Midbrain (tissue), 1 donor: ENCODE results near the gene UPB1.
A peak's percentile ranks its signal among the peaks of the same experiment; 100 is the strongest.

Experiments
- DNase-seq: peaks from one replicate; lab custom pipeline; 2025; lab: John Stamatoyannopoulos, UW

UPB1 gene

DNA sequence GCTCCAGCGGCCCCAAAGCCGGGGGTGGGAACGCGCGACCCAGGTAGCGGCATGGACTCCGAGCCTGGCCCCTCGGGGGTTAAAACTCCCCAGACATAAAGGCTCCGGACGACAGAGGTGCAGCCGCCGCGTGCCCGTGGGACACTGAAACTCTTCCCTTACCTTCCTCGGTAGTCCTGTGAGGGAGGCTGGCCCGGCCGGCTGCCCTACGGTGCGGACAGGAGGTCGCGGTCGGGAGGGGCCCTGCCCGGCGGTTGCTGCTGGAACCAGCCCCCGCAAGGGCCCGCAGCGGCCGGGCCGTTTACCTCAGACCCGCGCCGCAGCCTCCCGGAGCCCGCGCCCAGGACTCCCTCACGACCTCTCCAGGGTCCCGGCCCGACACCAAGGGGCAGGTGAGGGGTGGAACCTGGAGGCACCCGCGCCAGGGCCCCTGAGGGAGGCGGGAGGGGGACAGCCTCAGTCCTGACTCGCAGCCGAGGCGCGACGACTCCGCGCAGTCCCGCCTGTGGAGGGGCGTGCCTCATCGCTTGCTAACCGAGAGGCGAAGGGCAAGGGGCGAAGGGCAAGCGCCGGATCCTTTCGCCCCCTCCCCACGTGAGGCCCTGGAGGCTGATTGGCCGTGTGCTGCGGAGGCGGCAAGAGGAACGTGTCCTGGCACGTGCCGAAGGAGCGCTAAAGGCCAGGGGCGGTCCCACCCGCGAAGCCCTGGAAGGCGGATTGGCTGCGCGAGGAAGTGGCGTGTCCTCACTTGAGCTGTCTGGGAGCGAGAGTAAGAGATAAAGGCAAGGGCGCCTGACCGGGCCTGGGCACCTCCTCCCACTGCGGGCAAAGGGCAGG lies at the start of gene UPB1:
UPB1 (plus strand) TSS at position 805 of the 837 bp plus-strand sequence. CDS start 72 bp downstream, outside the sequence.
- no peak for DNase-seq

DNA sequence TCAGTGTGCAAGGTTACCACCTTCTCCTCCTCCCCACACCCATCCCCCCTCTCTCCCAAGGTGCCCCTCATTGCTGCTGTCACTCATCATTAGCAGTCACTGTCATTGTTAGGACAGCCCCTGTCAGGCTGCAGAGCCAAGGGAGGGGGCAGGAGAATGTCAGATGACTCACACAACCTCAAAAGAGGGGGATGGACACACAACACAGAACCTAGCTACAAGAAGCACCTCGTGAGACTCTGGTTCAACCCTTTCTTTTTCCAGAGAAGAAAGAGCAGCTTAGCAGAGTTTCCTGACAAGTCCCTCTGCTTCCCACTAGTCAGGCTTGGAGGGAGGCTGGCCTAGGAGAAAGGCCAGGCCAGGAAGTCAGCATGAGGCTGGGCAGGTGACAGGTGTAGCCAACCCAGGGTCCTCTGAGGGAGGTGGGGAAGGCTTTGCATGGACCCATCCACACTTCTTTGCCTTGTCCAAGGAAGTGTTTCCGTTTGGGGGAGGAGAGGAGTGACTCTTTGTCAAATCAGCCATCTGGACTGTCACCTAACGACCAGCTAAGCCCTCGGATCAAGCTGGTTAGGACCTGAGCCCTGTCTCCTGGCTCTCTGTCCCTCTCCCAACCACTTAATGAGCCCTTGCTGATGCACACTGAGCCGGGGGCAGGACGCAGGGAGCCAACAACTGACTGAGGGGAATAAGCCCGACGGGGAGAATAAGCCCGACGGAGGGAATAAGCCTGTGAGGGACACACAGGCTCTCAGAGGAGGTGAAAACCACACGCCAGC lies 49.5 kb upstream of the UPB1 start:
- DNase-seq, result no peak

DNA sequence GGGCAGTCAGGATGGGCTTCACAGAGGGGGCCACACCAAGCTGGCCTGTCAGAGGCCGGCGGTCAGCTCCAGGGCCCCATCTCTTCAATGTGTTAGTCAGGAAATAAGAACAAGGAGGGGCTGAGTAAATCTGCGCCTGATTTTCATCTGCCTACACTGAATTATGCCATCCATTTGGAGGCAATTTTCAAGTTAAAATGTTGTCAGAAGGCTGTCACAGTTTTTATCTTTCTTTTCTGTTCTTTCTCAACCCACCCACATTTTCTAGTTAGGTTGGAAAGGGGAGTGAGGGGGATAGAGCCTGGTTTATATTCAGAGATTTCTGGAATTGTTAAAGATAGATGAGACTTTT lies 48.9 kb upstream of the UPB1 start:
- no peak for DNase-seq

DNA sequence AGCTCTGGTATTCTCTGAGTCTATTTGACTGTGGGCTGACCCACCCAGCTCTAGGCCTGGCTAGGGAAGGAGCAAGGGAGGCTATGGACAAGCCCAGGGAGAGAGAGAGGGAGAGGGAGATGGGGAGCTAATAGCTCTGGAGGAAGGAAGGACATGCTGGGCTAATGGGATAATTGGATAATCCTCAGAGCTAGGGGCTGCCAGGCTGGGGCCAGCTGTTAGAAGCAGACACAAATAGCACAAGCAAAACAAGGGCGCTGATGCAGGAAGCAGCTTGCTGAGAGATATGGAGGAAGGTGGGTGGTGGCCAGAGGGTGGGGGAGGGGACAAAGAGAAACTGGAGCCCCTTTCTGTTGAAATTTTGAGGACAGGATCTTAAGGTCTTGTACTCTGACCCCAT lies 44.5 kb upstream of the UPB1 start:
- no peak for DNase-seq

DNA sequence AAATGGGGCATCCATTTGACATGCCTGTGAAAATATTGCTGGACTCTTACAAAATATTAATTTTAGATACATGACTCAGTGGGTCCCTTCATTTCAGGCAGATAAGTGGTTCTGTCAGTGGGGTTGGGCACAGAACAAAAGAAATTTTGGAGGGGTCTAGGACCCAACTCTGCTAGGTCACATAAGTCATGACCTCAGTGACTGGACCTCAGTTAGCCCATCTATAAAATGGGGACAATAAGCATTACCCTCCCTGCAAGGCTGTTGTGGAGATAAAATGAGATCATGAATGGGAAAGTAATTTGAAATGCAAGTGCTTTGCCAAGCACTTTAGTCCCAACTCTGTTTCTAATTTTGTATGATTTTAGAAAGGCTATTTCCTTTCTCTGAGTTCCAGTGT lies 44.0 kb upstream of the UPB1 start:
- DNase-seq, result no peak

DNA sequence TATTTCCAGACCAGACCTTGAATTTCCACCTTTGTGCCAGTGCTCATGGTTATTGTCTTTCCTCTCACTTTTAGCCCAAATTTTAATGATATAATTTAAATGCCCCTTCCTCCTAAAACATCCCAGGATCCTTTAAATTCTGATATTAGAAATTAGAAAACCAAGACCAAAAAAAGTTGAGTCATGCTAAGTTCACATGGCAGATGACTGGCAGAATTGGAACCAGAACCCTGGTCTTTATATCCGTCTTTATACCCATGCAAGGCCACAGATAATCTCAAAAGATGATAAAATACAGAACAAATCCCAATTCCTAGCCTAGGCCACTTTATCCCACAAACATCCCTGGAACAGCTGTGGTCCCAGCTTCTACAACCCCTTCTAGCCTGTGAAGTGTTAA lies 41.3 kb upstream of the UPB1 start:
- DNase-seq, result no peak

DNA sequence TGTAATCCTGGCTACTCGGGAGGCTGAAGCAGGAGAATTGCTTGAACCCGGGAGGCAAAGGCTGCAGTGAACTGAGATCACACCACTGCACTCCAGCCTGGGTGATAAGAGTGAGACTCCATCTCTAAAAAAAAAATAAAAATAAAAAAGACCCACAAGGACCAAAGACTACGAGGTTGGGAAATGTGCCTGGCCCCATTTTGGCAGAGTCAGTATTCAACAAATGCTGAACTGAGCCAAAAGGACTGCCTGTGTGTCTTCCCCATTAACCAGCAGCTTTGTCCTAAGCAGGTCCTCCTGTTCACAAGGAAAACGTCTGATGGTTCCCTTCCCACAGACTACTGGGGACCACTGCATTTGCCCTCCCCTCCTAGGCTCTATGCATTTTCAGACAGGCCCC lies 40.1 kb upstream of the UPB1 start:
- DNase-seq, result no peak

DNA sequence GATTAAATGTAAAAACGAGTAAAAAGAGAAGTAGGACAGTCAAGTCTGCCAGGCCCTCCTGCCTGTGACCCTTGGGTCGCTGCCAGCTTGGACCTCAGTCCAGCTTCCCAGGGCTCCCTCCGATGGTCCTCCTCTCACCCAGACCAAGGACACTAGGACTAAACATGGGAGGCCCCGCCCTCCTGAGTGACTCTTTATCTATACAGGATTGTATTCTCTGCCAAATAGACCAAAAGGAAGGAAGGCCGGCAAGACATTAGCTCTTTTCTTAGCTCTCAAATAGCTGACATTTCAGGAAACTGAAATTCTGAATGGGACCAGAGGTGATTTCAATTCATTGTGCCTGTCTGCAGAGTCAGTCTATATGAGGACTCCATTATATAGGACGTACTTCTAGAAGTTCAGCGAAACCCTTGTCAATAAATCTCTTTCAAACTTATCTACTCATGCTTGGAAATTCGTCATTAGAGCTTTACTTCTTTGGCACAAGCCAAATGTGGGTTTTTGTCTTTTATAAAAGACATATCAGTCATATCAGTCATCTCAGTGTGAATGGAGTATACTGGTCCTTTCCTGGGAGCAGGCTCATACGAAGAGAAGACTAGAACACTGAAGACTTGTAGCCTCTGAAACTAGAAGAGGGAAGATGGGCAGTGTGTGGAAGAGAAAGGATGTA lies 39.2 kb upstream of the UPB1 start:
- no peak for DNase-seq

DNA sequence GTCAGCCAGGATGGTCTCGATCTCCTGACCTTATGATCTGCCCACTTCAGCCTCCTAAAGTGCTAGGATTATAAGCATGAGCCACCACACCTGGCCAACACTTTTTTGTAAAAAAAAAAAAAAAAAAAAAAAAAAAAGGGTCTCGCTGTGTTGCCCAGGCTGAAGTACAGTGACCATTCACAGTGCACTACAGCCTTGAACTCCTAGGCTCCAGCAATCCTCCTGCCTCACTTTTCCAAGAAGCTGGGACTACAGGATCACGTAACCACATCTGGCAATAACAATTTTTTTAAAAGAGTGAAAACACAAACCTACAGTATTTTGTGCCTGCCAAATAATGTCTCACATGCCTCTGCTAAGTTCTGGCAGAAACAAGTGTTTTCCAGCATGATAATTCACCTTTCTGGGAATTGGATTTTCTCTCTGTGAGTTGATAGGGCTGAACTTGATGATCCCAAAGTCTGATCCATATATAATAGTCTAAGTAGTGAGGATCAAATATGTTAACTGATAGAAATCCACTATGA lies 37.2 kb upstream of the UPB1 start:
- DNase-seq, result no peak

DNA sequence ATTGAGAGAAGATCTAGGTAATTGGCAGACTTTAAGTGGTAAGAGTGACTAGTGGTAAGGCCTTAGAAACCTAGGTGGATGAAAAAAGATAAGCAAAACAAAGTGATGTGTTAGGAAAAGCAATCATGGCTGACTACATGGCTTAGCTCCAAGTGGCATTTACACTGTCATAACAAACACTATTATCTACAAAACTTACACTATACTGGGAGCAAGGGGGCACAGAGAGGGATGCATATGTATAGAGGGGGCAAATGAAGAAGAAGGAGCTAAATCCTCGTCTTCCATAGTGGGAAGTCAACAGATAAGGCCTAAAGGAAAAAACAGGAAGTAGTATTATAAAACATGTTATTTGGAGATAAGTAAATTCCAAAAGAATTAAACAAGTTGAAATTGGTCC lies 35.2 kb upstream of the UPB1 start:
- DNase-seq, result no peak

DNA sequence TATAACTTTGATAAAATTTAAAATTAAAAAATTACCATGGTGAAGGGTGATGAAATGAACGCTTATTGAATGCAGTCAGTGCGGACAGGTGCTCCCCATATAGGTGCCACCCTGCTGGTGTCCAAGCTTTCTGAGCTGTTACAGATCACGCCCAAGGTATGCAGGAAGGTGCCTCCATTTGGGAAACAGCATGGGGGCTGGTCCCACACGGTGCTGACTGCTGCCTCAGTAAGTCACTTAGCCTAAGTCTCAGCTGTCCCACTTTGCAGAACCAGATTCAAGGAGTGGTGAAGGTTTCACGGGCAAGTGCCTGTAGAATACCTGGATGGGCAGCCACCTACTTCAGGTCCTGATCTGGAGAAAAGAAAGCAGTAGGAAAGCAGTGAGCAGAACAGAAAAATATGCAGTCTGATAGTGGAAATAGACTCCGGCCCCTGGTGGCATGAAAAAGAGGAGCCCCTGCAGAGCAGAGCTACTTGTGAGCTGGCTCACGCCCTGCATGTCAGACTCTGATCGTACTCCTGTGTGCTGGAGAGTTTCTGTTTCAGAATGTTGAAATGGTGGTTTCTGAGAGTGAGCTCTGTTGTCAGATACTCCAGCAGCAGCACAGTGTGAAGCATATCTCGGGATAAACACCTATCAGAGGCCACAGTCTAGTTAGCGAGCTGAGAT lies 34.6 kb upstream of the UPB1 start:
- DNase-seq, result no peak

DNA sequence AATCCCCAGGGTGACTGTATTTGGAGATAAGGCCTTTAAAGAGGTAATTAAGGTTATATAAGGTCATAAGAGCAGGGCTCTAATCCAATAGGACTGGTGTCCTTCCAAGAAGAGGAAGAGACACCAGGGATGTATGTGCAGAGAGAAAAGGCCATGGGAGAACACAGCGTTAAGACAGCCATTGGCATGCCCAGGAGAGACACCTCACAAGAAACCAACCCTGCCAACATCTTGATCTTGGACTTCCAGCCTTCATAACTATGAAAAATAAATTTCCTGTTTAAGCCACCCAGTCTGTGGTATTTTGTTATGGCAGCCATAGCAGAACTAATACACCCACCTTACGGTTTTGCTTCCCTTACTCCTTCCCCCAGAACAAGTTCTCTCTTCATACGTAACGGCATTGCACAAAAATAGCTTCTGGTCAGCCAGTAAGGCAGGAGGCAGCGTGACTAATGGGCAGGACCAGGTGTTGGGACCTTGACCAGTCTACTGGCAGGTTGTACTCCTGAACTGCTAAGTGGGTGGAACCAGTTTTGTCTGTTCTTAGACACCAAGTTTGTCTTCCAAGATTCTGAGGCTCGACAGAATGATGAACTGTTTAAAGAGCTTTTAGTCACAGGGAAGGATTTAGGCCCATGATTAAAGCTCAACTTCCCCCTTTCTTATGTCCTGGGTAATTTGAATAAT lies 31.9 kb upstream of the UPB1 start:
- no peak for DNase-seq

DNA sequence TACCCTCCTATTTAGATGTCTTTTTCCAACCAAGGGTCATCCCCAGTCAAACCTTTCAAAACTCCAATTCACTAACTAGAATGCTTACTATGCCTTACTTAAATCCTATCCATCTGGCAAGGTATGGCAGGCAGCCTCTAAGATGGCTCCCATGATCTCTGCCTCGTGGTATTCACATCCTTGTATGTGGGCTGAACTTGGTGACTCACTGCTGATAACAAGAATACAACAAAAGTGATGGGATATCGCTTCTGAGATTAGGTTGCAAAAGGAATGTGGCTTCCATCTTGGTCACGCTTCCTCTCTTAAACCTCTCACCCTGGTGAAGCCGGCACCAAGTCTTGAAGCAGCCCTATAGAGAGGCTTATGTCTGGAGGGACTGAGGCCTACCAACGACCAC lies 29.6 kb upstream of the UPB1 start:
- no peak for DNase-seq

DNA sequence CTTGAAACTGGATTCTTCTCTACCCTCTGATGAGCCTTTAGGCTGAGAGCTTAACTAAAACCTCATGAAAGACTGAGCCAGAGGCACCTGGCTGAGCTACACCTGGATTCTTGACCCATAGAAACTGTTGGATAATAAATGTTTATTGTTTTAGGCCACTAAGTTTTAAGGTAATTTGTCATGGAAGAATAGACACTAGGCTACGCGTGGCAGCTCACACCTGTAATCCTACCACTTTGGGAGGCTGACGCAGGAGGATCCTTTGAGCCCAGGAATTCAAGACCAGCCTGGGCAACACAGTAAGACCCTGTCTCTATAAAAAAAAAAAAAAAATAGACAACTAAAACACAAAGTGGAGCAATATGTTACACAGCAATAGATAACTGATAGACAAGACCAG lies 29.2 kb upstream of the UPB1 start:
- DNase-seq, result no peak

DNA sequence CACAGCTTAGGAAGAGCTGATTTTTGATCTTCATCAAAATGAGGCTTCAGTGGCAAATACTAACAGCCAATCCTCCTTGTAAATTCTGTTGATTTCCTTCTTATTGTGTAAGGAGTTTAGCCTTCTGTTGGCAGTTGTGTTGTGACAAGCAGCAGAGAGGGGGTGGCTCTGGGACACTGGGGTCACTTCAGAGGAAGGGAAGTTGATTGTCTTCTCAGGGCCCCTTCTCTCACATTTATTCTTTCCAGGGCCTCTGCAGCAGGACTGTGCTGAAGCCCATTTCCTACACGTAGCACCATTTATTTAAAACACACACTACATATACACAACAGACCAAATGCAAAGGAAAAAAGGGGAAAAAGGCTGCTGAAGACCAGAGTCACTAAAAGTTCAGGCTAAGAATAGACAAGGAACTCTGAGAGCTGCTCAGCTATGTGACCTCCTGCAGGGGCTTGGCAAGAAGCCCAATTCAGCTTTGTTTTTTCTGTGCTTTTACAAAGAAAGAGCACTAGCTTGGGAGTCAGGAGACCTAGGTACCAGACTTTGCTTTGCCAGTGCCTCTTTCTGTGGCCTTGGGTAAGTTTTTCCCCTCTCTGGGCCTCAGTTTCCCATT lies 28.3 kb upstream of the UPB1 start:
- DNase-seq, result peak; percentile 16

DNA sequence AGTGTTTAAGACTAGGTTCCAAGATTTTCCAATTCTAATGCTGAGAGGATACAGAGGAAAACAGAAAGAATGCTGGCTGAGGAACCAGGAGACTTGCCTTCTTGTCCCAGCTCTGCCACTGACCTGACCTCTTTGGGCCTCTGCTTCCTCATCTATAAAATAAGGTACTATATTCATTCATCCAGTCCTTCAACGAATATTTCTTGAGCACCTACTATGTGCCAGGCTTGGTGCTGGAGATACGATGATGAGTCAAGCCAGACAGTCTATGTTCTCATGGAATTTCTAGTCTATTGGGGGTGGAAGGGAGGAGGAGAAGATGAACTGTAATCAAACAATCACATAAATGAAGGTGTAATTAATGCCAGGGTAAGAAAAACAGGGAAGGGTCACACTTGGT lies 27.8 kb upstream of the UPB1 start:
- no peak for DNase-seq

DNA sequence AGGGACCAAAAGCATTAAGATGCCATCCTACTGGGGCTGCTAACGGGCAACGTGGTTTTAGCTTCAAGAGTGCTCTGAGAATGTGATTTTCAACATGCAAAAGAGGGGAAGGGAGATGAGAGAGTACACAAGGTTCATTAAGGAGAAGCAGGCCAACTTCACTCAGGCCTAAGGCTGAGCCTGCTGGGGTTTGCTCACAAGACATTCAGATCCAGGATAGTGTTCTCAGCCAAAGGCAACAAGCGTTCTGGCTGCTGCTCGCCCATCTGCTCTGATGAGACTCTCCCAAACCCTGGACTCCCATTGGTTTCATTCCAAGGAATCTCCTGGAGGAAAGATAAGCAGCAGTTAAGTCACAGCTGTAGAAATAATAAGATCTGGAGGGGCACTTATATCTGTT lies 23.6 kb upstream of the UPB1 start:
- no peak for DNase-seq

DNA sequence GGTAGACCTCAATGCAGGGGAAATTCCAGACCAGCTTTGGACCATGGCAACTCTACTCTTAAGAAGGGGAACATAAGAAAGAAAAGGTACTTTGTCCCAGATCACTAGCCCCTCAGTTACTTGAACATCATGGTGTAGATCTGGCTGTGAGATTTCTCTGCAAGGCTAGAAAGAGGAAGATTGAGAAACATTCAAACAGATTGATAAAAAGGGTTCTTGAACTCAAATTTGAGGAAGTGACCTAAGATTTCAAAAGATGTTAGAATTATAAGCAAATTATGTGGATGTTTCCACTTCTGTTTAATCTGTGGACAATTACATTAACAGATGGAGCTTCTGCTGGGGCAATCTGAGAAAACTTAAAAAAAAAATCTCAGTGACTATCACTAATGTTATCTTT lies 21.8 kb upstream of the UPB1 start:
- DNase-seq, result no peak

DNA sequence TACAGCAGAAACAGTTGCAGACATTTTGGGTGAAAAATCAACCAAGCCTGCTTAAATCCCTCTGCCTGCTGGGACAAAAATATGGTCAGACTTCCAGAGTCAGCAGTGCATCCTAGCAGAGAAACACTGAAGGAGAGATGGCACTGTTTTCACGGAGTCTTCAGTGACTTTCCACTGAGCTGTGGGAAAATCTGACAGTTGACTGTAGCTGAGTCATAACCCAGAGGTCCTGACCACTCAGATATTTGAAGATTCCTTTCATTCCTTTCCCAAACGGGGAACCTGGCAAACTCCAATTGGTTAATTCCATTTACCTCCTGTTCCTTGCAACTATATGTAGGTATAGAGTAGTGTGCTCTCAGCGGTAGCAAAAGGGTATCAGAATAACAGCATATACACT lies 20.9 kb upstream of the UPB1 start:
- DNase-seq, result no peak

DNA sequence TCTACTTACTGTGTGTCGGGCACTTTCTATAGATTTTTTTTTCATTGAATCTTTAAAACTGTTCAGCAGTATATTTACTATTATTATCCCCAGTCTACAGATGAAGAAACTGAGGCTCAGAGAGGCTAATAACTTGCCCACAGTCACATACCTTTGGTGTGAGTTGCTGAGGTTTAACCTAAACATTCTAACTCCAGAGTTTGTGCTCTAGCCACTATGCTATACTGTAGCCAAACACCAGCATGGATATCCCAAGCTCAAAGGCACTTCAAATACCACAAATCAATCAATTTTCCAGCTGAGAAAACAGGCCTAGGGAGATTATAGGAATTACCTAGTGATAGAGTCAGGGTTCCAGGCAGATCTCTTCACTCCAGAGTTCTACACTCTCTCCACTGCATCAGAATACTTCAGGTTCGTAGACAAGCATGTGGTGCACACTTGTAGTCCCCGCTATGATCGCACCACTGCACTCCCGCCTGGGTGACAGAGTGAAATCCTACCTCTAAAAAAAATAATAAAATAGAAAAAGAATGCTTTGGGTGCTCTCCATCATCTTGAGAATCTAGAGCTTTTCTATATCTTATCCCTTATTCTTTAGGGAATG lies 20.4 kb upstream of the UPB1 start:
- no peak for DNase-seq

DNA sequence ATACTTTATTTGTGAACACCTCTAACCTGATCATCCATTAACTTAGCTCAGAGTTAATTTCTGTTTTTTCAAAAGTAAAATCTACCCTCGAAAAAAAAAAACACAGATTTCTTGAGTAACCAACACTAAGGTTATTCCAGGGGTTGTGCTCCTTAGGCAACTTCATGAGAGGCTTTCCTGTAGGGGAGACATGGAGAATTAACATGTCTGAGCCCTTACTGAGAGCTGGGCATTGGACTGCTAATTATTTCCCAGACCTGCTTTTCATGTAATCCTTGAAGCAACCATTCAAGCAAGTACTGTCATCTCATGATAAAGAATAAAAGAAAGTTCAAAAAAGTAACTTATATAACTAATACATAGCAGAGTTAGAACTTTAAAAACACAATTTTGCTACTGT lies 13.5 kb upstream of the UPB1 start:
- DNase-seq, result no peak
